Measurements from ENCODE around the gene RTP2. TPM values are rescaled to one million over a fixed set of nuclear protein-coding genes. Genes with fewer than 3 reads are reported as not detected.

The RTP2 gene
- total RNA-seq, 1 experiment from 2014 or later, result not detected

GRCh38 chr3:187737368-187738070 lies 35.2 kb upstream of the RTP2 start:
- Histone ChIP-seq H3K36me3 (ENCODE audit: control insufficient read depth, insufficient read depth, low read length) (no peaks in the 10 kb centered on the region), H3K4me1 (ENCODE audit: control insufficient read depth, insufficient read depth, low read length) (peaks cover 41% of the 10 kb centered on the region), H3K27me3 (ENCODE audit: control insufficient read depth, insufficient read depth, low read length) (no peaks in the 10 kb centered on the region), H3K4me3 (ENCODE audit: low read depth in 2 of 2, low read length in 2 of 2) (peak overlapping the region; percentile 59 to 94), H3K9me3 (ENCODE audit: control insufficient read depth, insufficient read depth, low read depth, low read length) (no peaks in the 10 kb centered on the region), H3K27ac (ENCODE audit: low read length) (peak overlapping the region; percentile 79)
- ChIA-PET POLR2A (interaction anchor here (0.5 to 0.6 kb wide), 4 partner anchors 523 to 1562 kb away, joined by 3 to 7 read pairs (median 5); no protein-coding TSS in a partner anchor), CTCF (interaction anchor here (0.6 to 3.8 kb wide), 8 partner anchors 10 to 1695 kb away, joined by 3 to 57 read pairs (median 4); no protein-coding TSS in a partner anchor)
- intact Hi-C loops (cut with micrococcal nuclease; ENCODE audit: unreplicated experiment), result loop anchor here (2.0 kb wide), 1 partner anchor 1411 kb away; no protein-coding TSS in a partner anchor
- TF ChIP-seq REST (IDR thresholded peaks at IDR 0.05; ENCODE audit: insufficient read depth in 1 of 2, low read depth in 2 of 2, low read length in 1 of 2) (no peak), SIN3A (IDR thresholded peaks at IDR 0.05; ENCODE audit: borderline replicate concordance, insufficient read depth, low read depth, low read length) (0 out of 2 replicates have a peak, but pooled peaks have one; percentile 67), POLR2AphosphoS5 (IDR thresholded peaks at IDR 0.05; ENCODE audit: low read depth, low read length) (no peak), TCF7L2 (IDR thresholded peaks at IDR 0.05; ENCODE audit: low read depth, low read length) (no peak), CTCF (IDR thresholded peaks at IDR 0.05) (no peak)
- ATAC-seq, result peak; percentile 7; the same call in 1 of the 2 replicates
- in situ Hi-C loops (cut with HindIII; ENCODE audit: low pct_unique_long_range_greater_than_20kb, low sequenced_read_pairs), result loop anchor here (25.0 kb wide), 1 partner anchor 550 kb away; no protein-coding TSS in a partner anchor
- BruUV-seq (replicated peaks), result no TSS peak
- DNase-seq (ENCODE audit: low read depth, low spot score), result no peak

GRCh38 chr3:187737006-187737367 lies 34.6 kb upstream of the RTP2 start:
- DNase-seq (ENCODE audit: low read depth, low spot score) (no peak), ATAC-seq (no peak)
- H3K9me3 ChIP-seq (ENCODE audit: control insufficient read depth, insufficient read depth, low read depth, low read length), result no peaks in the 10 kb centered on the region
- intact Hi-C loops (cut with micrococcal nuclease; ENCODE audit: unreplicated experiment) (no loop called here), in situ Hi-C loops (cut with HindIII; ENCODE audit: low pct_unique_long_range_greater_than_20kb, low sequenced_read_pairs) (loop anchor here (25.0 kb wide), 1 partner anchor 550 kb away; no protein-coding TSS in a partner anchor)
- peaks cover 36% of the 10 kb centered on the region for H3K4me1 ChIP-seq (ENCODE audit: control insufficient read depth, insufficient read depth, low read length)
- CTCF ChIA-PET, result interaction anchor here (0.6 to 0.7 kb wide), 4 partner anchors 10 to 1696 kb away, joined by 3 to 7 read pairs (median 4); no protein-coding TSS in a partner anchor
- H3K4me3 ChIP-seq (ENCODE audit: low read depth in 2 of 2, low read length in 2 of 2), result peak overlapping the region in 1 of 2 experiments; percentile 94; a peak in 2 of 4 replicates
- no peaks in the 10 kb centered on the region for H3K36me3 ChIP-seq (ENCODE audit: control insufficient read depth, insufficient read depth, low read length)
- no peaks in the 10 kb centered on the region for H3K27me3 ChIP-seq (ENCODE audit: control insufficient read depth, insufficient read depth, low read length)
- TF ChIP-seq REST (IDR thresholded peaks at IDR 0.05; ENCODE audit: insufficient read depth in 1 of 2, low read depth in 2 of 2, low read length in 1 of 2) (no peak), TCF7L2 (IDR thresholded peaks at IDR 0.05; ENCODE audit: low read depth, low read length) (no peak), POLR2AphosphoS5 (IDR thresholded peaks at IDR 0.05; ENCODE audit: low read depth, low read length) (no peak), SIN3A (IDR thresholded peaks at IDR 0.05; ENCODE audit: borderline replicate concordance, insufficient read depth, low read depth, low read length) (no peak), CTCF (IDR thresholded peaks at IDR 0.05) (no peak)
- POLR2A ChIA-PET, result interaction anchor here (0.6 kb wide), 3 partner anchors 524 to 1562 kb away, joined by 4 to 7 read pairs (median 6); no protein-coding TSS in a partner anchor
- no TSS peak for BruUV-seq (replicated peaks)
- peak overlapping the region; percentile 79 for H3K27ac ChIP-seq (ENCODE audit: low read length)
